Right ventricle myocardium superior (tissue), 1 donor: ENCODE results near the gene CYTH2. TPM values are rescaled to one million over a fixed set of nuclear protein-coding genes. Genes with fewer than 3 reads are reported as not detected.

Experiments used
- ATAC-seq: fragments of 200-7000 bp; cut with Tn5 transposase; one replicate; pipeline ENCODE4 v1.9.1; 2020; ENCODE audit warnings: mild to moderate bottlenecking; ENCODE audit not compliant: poor library complexity
- DNase-seq: peaks from one replicate; pipeline ENCODE4 v3.0.0-alpha.2; 2020
- intact Hi-C: fragments of 100-400 bp; cut with DNase I; formaldehyde crosslinking; loops from one replicate; pipeline ENCODE4 v1.11.2; 2022
- total RNA-seq: library from RNA; stranded (reverse); fragmentation: NEBNext Ultra II Directional; extraction: Animal tissue kit (Norgen Biotek cat#: 25700); gene quantifications from one replicate; pipeline ENCODE4 v1.2.1, GENCODE V29; 2021
- donor health status: DM: no; HTN: yes; CAD: no; lungs with severe emphysema.

CYTH2 gene
- total RNA-seq, 1 donor from 2014 or later = 29.8 TPM

GRCh38 chr19:48450863-48451262 is 18.3 kb upstream of the CYTH2 start:
- DNase-seq (no peak), ATAC-seq (no peak)
- intact Hi-C loops = no loop called here

DNA sequence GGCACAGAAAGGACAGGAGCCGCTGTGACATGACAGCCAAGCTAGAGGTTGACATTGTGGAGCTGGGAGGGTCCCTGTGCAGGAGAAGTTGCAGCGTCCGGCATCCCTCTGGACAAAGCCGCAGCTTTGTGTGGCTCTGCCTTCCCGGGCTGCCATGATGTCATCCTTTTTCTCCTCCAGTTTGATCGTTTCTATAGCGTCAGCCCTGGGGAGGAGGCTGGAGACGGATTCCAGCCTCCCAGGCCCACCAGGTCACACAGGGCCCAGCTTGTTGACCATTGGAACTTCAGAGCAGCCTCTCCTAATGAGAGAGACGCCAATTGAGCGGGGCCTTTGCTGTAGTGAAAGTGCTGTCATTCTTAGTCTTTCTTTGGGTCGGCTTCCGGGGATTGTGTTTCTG is 17.5 kb upstream of the CYTH2 start:
- intact Hi-C loops = no loop called here
- ATAC-seq = no peak
- no peak for DNase-seq

- intact Hi-C loops = no loop called here
- ATAC-seq (no peak), DNase-seq (no peak)
Measured at GRCh38 chr19:48452289-48453190, 16.6 kb upstream of the CYTH2 start.

DNA sequence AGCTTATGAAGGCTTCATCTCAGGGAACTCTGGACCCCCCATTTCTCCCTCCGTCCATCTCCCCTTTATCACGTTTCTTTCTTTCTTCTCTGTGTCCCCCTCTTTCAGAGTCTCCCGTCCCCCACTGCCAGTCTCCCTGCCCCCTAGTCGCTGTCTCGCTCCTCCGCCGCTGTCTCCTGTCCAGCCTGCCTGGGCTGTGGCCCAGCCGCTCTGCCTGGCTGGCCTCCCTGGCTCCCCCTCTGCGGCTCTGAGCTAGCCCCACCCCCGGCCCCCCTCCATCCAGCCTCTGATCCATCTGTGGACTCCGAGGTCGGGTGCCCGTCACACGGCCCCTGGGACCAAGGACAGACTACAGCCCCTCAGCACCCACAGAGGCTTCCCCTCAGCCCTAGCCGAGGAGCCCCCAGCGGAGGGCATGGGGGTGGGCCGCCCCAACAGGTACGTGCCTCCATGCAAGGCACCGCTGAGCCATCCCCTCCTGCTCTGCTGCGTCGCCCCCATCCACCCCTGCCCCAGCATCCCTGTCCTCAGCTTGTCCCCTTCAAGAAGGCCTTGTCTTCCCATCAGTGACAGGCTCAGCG is 14.9 kb upstream of the CYTH2 start:
- DNase-seq (no peak), ATAC-seq (no peak)
- intact Hi-C loops = no loop called here

GRCh38 chr19:48455171-48455907 is 13.8 kb upstream of the CYTH2 start, which contains the start of gene KCNJ14:
KCNJ14 (plus strand) TSS chr19:48455574; CDS start chr19:48461725, 6,151 bp downstream.
- ATAC-seq (no peak), DNase-seq (no peak)
- intact Hi-C loops = no loop called here

GRCh38 chr19:48455908-48456562 is 13.1 kb upstream of the CYTH2 start:
- DNase-seq (no peak), ATAC-seq (no peak)
- intact Hi-C loops = no loop called here

- ATAC-seq (no peak), DNase-seq (no peak)
- intact Hi-C loops = no loop called here
Measured at GRCh38 chr19:48456864-48457263, 12.3 kb upstream of the CYTH2 start.

DNA sequence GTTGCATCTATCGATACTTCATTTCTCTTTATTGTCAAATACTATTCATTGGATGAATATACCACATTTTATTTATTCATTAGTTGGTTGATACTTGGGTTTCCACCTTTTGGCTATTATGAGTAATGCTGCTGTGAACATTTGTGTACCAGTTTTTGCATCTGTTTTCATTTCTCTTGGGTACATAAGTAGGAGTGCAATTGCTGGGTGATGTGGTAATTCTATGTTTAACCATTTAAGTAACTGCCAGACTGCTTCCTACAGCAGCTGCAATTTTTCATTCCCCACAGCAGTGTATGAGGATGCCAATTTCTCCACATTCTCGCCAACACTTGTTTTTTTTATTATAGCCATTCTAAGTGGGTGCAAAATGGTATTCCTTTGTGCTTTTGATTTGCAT is 11.2 kb upstream of the CYTH2 start:
- ATAC-seq = no peak
- no peak for DNase-seq
- intact Hi-C loops = no loop called here

- ATAC-seq = no peak
- intact Hi-C loops = no loop called here
- peak; percentile 45 for DNase-seq
Measured at GRCh38 chr19:48461651-48461981, 7.6 kb upstream of the CYTH2 start.

DNA sequence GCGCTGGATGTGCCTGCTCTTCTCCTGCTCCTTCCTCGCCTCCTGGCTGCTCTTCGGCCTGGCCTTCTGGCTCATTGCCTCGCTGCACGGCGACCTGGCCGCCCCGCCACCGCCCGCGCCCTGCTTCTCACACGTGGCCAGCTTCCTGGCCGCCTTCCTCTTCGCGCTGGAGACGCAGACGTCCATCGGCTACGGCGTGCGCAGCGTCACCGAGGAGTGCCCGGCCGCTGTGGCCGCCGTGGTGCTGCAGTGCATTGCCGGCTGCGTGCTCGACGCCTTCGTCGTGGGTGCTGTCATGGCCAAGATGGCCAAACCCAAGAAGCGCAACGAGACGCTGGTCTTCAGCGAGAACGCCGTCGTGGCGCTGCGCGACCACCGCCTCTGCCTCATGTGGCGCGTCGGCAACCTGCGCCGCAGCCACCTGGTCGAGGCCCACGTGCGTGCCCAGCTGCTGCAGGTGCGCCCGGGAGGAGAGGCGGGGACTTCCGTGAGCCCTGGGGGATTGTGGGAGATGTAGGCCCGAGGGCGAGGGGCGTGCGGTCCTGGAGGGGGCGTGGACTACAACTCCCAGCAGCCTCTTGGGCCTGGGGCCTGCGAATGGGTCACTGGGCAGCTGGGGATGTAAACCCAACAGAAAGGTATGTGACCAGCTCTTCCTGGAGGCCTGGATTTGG is 7.0 kb upstream of the CYTH2 start:
- intact Hi-C loops = no loop called here
- DNase-seq (peak; percentile 27), ATAC-seq (no peak)

GRCh38 chr19:48465215-48465614 is 4.0 kb upstream of the CYTH2 start:
- intact Hi-C loops = no loop called here
- no peak for ATAC-seq
- DNase-seq = no peak

- ATAC-seq (no peak), DNase-seq (no peak)
- intact Hi-C loops = no loop called here
Measured at GRCh38 chr19:48466561-48467325, 2.4 kb upstream of the CYTH2 start.

DNA sequence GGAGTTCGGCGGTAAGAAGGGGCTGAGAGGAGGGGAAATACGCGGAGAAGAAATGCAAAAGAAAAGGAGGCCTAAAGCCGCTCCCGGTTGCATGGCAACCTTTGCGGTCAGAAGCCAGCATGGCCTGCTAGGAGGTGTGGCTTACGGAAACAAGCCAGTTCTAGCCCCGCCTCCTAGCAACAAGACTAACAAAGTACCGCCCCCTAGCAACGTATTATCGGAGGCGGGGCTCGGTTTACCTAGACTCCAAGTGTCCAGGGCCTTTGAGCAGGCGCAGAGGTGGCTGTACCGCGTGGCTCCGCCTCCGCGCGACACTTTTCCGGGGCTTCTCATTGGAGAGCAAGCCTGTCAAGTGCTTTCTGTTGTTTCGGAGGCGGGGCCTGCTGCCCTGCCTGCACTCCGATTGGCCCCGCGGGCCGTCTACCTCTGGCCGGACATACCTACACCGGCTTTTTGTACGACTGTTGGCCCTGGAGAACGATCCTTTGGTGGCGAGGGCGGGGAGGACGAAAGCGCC is 339 bp upstream of the CYTH2 start:
- DNase-seq (peak; percentile 100), ATAC-seq (peak; percentile 95)
- intact Hi-C loops = no loop called here

DNA sequence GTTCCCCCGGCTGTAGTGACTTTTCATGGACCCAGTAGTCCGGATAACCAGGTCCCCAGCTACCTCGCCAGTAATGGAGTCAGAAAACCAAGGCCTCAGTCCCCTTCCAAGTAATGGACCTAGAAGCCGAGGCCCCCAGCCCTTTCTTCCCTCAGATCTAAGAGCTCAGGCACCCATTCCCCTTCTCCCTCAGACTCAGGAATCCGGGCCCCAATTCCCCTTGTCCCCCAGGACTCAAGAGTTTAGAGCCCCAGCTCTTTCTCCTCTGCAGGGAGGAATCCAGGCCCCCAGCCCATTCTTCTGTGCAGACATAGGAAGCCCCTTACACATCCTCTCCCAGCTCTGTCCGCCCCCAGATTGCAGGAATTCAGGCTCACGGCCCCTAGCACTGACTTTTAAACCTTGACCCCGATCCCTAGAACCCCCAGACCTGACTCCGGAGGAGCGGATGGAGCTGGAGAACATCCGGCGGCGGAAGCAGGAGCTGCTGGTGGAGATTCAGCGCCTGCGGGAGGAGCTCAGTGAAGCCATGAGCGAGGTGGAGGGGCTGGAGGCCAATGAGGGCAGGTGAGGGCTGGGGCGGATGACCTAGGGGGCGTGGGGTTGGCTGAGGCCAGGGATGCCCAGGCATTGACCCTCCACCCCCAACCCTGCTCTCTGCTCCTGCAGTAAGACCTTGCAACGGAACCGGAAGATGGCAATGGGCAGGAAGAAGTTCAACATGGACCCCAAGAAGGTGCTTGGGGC is 938 bp downstream of the CYTH2 start:
- DNase-seq = no peak
- ATAC-seq = no peak
- intact Hi-C loops = no loop called here

- ATAC-seq (no peak), DNase-seq (no peak)
- intact Hi-C loops = no loop called here
Measured at GRCh38 chr19:48470856-48471255, 1.7 kb downstream of the CYTH2 start.

- DNase-seq = no peak
- no peak for ATAC-seq
- intact Hi-C loops = no loop called here
Measured at GRCh38 chr19:48471836-48472235, 2.7 kb downstream of the CYTH2 start.
